GM18502 (cell line): ENCODE data around the gene MRGPRD.

ENCODE experiments used
- ATAC-seq: cut with Tn5 transposase; IDR thresholded peaks from one replicate; pipeline ENCODE4 v1.9.1; 2021; ENCODE audit warnings: mild to moderate bottlenecking; ENCODE audit not compliant: unreplicated experiment, poor library complexity

The MRGPRD gene

GRCh38 chr11:68973219-68973618, 7.6 kb downstream of the MRGPRD start:
- ATAC-seq: no peak

- no peak for ATAC-seq
Measured at GRCh38 chr11:68970921-68971636, 9.7 kb downstream of the MRGPRD start.

GRCh38 chr11:68969386-68969785, 11.4 kb downstream of the MRGPRD start:
- ATAC-seq: no peak

GRCh38 chr11:68968306-68969250, 12.2 kb downstream of the MRGPRD start:
- ATAC-seq: no peak

GRCh38 chr11:68966894-68967780, 13.6 kb downstream of the MRGPRD start:
- no peak for ATAC-seq

GRCh38 chr11:68965901-68966853, 14.6 kb downstream of the MRGPRD start:
- no peak for ATAC-seq

GRCh38 chr11:68963779-68964178, 17.0 kb downstream of the MRGPRD start:
- no peak for ATAC-seq

GRCh38 chr11:68962527-68963250, 18.1 kb downstream of the MRGPRD start:
- ATAC-seq: no peak

- ATAC-seq: no peak
Measured at GRCh38 chr11:68961245-68961644, 19.5 kb downstream of the MRGPRD start.

- no peak for ATAC-seq
Measured at GRCh38 chr11:68960294-68961071, 20.3 kb downstream of the MRGPRD start.

- no peak for ATAC-seq
Measured at GRCh38 chr11:68959465-68960293, 21.1 kb downstream of the MRGPRD start.

- ATAC-seq: no peak
Measured at GRCh38 chr11:68958211-68958610, 22.6 kb downstream of the MRGPRD start.

GRCh38 chr11:68956547-68957254, 24.1 kb downstream of the MRGPRD start:
- no peak for ATAC-seq

- ATAC-seq: no peak
Measured at GRCh38 chr11:68956142-68956541, 24.6 kb downstream of the MRGPRD start.

- ATAC-seq: no peak
Measured at GRCh38 chr11:68955607-68955958, 25.2 kb downstream of the MRGPRD start.

- ATAC-seq: no peak
Measured at GRCh38 chr11:68954836-68955606, 25.8 kb downstream of the MRGPRD start.
